ENCODE measurements around the gene TNN. TPM values are rescaled to one million over a fixed set of nuclear protein-coding genes. Genes with fewer than 3 reads are reported as not detected.

TNN gene
- total RNA-seq, 1 donor from 2014 or later, result 0.11 TPM

GRCh38 chr1:175124861-175125260, 57.2 kb downstream of the TNN start:
- Histone ChIP-seq H3K27me3 (no peaks in the 10 kb centered on the region), H3K4me1 (no peaks in the 10 kb centered on the region), H3K36me3 (no peaks in the 10 kb centered on the region), H3K4me3 (no peak overlapping the region), H3K9me3 (no peaks in the 10 kb centered on the region), H3K27ac (no peak overlapping the region)
- DNase-seq (ENCODE audit: low spot score in 2 of 2), result no peak
- intact Hi-C loops (cut with DNase I), result loop anchor here (1.0 to 10.0 kb wide), 2 partner anchors 96 to 350 kb away; no protein-coding TSS in a partner anchor
- no peak for TF ChIP-seq CTCF (IDR thresholded peaks at IDR 0.05)

- Histone ChIP-seq H3K27me3 (no peaks in the 10 kb centered on the region), H3K36me3 (no peaks in the 10 kb centered on the region), H3K4me3 (no peak overlapping the region), H3K9me3 (no peaks in the 10 kb centered on the region), H3K4me1 (no peaks in the 10 kb centered on the region), H3K27ac (no peak overlapping the region)
- DNase-seq (ENCODE audit: low spot score in 2 of 2), result no peak
- TF ChIP-seq CTCF (IDR thresholded peaks at IDR 0.05), result no peak
- intact Hi-C loops (cut with DNase I), result loop anchor here (10.0 kb wide), 1 partner anchor 352 kb away; no protein-coding TSS in a partner anchor
Measured at GRCh38 chr1:175126347-175126746, 58.7 kb downstream of the TNN start.

GRCh38 chr1:175127565-175127964, 59.9 kb downstream of the TNN start:
- intact Hi-C loops (cut with DNase I), result loop anchor here (10.0 kb wide), 1 partner anchor 353 kb away; no protein-coding TSS in a partner anchor
- Histone ChIP-seq H3K27me3 (no peaks in the 10 kb centered on the region), H3K4me1 (peaks cover 0 to 3% of the 10 kb centered on the region in 2 donors), H3K4me3 (no peak overlapping the region), H3K27ac (no peak overlapping the region), H3K36me3 (no peaks in the 10 kb centered on the region), H3K9me3 (no peaks in the 10 kb centered on the region)
- DNase-seq (ENCODE audit: low spot score in 2 of 2), result no peak
- no peak for TF ChIP-seq CTCF (IDR thresholded peaks at IDR 0.05)

GRCh38 chr1:175128523-175128922, 60.9 kb downstream of the TNN start:
- Histone ChIP-seq H3K27ac (no peak overlapping the region), H3K9me3 (no peaks in the 10 kb centered on the region), H3K36me3 (no peaks in the 10 kb centered on the region), H3K27me3 (no peaks in the 10 kb centered on the region), H3K4me1 (peaks cover 0 to 7% of the 10 kb centered on the region in 2 donors), H3K4me3 (no peak overlapping the region)
- TF ChIP-seq CTCF (IDR thresholded peaks at IDR 0.05), result no peak
- intact Hi-C loops (cut with DNase I), result loop anchor here (10.0 kb wide), 1 partner anchor 354 kb away; no protein-coding TSS in a partner anchor
- DNase-seq (ENCODE audit: low spot score in 2 of 2), result no peak

GRCh38 chr1:175129182-175129581, 61.5 kb downstream of the TNN start:
- Histone ChIP-seq H3K4me3 (no peak overlapping the region), H3K27me3 (no peaks in the 10 kb centered on the region), H3K9me3 (no peaks in the 10 kb centered on the region), H3K36me3 (no peaks in the 10 kb centered on the region), H3K4me1 (peaks cover 0 to 7% of the 10 kb centered on the region in 2 donors), H3K27ac (no peak overlapping the region)
- intact Hi-C loops (cut with DNase I), result loop anchor here (10.0 kb wide), 1 partner anchor 354 kb away; no protein-coding TSS in a partner anchor
- no peak for DNase-seq (ENCODE audit: low spot score in 2 of 2)
- no peak for TF ChIP-seq CTCF (IDR thresholded peaks at IDR 0.05)

- Histone ChIP-seq H3K4me1 (peaks cover 0 to 7% of the 10 kb centered on the region in 2 donors), H3K27ac (no peak overlapping the region), H3K9me3 (no peaks in the 10 kb centered on the region), H3K4me3 (no peak overlapping the region), H3K36me3 (no peaks in the 10 kb centered on the region), H3K27me3 (no peaks in the 10 kb centered on the region)
- no peak for TF ChIP-seq CTCF (IDR thresholded peaks at IDR 0.05)
- intact Hi-C loops (cut with DNase I), result loop anchor here (10.0 kb wide), 1 partner anchor 355 kb away; no protein-coding TSS in a partner anchor
- no peak for DNase-seq (ENCODE audit: low spot score in 2 of 2)
Measured at GRCh38 chr1:175129644-175129996, 62.0 kb downstream of the TNN start.
